ENCODE measurements around the gene PRAF2.

Gene PRAF2

GRCh38 chrX:49073601-49074575 is at the start of gene PRAF2:
Gene PRAF2 (minus strand): TSS chrX:49074002. CDS start chrX:49073987, 15 bp downstream.
- peak; percentile 74 for DNase-seq

DNA sequence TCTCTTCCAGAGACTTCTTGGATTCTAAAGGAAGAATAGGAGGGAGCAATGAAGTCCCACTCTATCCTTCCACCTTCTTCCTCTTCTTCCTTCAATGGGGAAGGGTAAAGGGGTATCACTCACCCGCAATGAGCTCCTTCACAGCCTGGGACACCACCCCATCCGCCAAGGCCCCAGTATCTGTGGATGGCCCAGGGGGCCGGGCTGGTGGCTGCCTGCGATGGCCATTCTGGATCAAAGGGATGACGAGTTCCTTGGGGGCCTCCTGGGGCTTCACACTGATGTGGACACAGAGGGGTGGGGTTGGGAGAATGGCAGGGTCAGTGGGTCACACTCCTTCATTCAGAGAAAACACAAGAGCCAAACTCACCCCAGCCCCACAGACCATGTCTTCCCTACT is 48.7 kb upstream of the PRAF2 start:
- DNase-seq: no peak

DNA sequence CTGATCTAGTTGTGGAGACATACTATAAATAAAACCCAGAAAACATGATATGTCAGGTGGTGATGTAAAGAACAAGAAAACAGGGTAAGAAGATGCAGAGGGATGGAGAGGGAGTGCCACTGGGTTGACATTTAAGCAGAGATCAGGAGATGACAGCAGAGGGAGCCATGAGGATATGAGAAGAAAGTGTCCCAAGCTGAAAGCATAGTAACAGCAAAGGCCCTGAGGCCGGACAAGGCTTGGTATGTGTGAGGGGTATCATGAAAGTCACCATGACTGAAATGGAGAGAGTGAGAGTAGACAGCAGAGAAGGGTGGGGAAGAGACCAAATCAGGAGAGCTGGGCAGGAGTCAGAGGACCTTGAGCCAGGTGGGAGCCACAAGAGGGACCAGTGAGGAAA is 46.3 kb upstream of the PRAF2 start:
- DNase-seq: no peak

GRCh38 chrX:49117581-49117980 is 43.8 kb upstream of the PRAF2 start:
- no peak for DNase-seq

GRCh38 chrX:49116716-49117115 is 42.9 kb upstream of the PRAF2 start:
- no peak for DNase-seq

GRCh38 chrX:49116076-49116475 is 42.3 kb upstream of the PRAF2 start:
- no peak for DNase-seq

DNA sequence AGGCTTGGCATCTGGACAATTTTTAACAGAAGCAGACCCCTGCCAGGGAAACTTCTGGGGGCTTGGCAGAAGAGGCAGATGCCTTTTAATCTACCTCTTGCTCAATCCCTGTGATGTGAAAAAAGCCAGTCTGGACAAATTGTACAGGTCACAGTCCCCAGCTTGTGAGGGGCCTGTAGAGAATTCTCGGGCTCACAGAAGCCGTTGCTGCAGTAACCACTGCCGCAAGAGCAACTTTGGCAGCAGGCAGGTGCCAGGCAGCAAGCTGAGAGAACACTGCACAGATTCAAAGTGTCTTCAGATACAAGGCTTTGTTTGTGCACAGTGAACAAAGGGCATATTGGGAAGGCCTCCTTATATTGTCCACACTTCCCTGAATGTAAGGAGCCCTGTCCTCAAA is 38.0 kb upstream of the PRAF2 start:
- no peak for DNase-seq

GRCh38 chrX:49110417-49110816 is 36.6 kb upstream of the PRAF2 start:
- no peak for DNase-seq

DNA sequence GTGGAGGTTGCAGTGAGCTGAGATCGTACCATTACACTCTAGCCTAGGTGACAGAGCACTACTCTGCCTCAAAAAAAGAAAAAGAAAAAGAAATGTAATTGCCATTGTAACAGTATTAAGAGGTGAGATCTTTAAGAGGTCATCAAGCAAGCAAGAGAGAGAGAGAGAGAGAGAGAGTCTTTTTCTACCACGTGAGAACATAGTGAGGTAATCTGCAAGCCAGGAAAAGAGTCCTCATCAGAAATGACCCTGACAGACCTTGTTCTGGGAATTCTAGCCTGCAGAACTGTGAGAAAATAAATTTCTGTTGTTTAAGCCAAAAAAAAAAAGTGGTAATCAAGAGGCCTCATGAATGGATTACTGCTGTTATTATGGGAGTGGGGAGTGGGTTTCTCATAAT is 34.8 kb upstream of the PRAF2 start:
- DNase-seq: no peak

DNA sequence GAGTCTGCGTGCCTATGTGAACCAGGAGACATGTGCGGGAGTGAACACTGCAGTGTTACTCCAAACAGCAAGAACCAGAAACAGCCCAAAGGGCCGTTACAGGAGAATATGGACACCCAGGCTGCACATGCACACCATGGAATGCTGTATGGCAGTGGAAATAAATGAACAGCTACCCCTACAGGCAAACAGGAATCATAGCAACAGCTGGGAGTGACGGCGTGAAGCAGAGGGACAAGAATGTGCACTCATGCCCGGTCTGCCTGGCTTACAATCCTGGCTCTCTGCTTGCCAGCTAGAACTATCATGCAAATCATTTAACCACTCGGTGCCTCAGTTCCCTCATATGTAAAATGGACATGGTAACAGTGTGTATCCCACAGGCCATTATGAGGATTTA is 33.1 kb upstream of the PRAF2 start:
- DNase-seq: no peak

DNA sequence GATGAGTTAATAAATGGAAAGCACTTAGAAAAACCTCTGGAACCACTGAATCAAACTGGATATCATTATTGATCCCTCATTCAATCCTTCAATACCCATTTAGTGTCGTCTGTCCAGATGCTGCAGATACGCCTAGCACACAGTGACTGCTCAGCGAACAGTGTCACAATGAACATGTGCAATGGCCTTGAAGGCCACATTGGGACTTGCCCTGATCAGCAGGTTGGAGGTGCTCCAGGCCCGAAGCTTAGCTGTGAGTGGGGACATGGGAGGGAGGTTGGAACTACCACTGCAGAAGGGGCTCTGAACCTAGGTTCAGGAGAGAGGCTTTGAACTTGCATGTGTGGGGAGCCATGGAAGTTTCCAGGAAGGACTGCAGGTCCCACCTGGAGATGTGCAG is 32.5 kb upstream of the PRAF2 start:
- DNase-seq: no peak

- DNase-seq: no peak
Measured at GRCh38 chrX:49103637-49104036, 29.8 kb upstream of the PRAF2 start.

DNA sequence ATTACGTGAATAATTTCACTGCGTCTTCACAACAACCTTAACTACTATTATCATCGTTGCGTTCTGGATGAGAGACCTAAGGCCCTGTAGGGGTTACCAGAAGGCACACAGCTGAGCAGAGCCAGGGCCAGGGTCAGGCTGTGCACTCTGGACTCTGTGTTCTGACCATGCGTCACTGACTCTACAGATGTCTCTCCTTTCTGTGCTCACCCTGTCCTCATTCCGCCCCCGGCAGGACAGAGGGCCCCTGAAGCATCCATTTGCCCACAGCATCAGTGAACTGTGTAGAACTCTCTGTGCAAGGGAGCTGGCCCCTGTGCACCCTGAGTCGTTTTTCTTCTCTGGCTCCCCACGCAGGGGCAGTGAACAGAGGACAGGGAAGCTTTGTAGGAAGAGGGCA is 28.4 kb upstream of the PRAF2 start:
- DNase-seq: no peak

DNA sequence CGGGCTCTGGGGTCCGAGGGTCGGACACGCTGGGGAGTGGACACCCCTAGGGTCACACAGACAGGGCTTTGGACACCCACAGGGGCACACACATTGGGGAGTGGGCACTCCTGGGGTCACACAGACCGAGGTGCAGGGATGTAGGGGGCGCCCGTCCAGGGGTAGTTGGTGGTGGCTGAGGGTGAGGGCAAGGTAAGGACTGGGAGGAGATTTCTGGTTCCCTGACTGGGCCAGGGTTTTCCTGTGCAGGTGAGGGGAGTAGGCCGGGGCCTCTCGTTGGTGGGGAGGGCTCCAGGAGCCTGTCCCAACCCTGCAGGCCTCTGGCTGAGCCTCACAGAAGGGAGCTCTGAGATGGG is 27.8 kb upstream of the PRAF2 start:
- no peak for DNase-seq

DNA sequence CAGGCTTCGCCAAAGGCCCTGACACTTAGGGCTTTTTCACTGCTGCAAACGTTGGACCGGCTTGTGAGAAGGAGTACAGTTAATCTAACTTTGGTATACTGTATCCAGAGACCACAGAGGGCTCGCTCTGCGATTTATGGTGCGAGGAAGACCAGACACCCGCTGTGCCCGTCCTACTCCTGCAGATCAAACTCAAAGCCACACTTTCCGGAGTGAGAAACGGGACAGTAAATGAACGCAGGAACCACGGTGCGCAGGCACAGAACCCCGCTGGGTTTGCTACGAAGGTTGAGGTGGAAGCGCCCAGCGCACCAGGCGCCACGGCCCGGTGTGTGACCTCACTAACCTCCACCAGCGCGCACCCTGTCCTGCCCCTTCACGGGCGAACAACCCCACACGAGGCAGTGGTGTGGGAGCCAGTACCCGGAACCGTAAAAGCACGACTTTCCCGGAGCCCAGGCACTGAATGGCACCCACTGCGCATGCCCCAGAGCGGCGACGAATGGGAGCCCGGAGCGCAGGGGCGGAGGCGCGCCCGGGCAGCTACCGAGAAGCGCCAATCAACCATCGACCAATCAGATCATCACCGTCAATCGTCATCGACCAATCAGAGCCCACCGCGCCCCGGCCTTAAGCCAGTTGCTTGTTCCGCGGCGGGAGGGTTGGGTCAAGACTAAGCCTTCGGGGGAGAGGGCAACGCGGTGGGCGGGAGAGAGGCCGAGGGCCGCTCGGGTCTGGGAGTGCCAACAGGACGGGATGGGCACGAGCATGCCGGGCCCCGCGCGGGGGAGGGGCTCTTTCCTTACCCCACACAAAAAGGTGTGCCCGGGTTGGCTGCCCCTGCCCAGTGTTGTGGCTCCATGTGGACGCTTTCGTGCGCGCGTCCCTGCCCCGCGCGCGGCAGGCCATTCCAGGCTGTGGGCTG is 27.2 kb upstream of the PRAF2 start:
- DNase-seq: peak; percentile 88

DNA sequence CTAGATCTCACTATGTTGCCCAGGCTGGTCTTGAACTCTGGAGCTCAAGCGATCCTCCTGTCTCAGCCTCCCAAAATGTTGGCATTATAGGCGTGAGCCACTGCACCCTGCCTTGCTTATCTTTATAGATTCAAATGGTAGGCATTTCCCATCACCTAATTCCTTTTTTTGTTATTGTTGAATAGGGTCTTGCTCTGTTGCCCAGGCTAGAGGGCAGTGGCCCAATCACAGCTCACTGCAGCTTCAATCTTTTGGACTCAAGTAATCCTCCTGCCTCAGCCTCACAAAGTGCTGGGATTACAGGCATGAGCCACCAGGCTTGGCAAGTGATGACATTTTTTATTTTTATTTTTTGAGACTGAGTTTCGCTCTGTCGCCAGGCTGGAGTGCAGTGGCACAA is 22.6 kb upstream of the PRAF2 start:
- no peak for DNase-seq

DNA sequence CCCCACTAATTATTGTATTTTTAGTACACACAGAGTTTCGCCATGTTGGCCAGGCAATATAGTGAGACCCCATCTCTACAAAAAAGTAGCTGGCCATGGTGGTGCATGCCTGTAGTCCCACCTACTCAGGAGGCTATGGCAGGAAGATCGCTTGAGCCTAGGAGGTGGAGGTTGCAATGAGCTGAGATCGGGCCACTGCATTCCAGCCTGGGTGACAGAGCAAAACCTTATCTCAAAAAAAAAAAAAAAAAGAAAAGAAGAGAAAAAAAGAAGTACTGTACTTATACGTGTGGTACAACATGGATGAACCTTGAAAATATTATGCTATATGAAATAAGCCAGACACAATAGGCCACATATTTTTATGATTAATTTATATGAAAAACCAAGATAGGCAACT is 15.8 kb upstream of the PRAF2 start:
- no peak for DNase-seq

GRCh38 chrX:49082271-49082871 is 8.6 kb upstream of the PRAF2 start:
- no peak for DNase-seq

- no peak for DNase-seq
Measured at GRCh38 chrX:49079489-49080428, 6.0 kb upstream of the PRAF2 start, which contains the start of gene WDR45. Gene WDR45 (minus strand): TSS chrX:49079887. CDS start chrX:49078095, 1,792 bp downstream.

GRCh38 chrX:49077941-49078340 is 4.1 kb upstream of the PRAF2 start:
- DNase-seq: no peak

GRCh38 chrX:49075347-49075746 is 1.5 kb upstream of the PRAF2 start:
- no peak for DNase-seq

DNA sequence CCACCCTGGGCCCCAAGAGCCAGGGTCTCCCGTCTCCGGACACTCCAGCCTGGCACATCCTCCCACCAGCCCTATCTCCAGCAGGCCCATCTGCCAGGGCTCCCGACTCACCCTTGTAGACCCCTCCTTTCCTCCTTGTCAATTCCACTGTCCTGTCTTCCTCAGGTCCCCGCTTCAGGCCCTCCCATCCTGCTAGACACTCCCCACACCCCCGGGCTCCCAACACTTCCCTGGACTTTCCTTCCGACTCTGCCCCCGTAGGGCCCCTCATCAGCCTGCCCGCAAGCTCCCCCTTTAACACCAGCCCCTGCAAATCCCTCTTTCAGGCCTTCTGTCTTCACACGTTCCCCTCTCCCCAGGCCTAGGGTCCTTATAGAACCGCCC is 1.1 kb downstream of the PRAF2 start:
- DNase-seq: no peak
